PC-3 (cell line): ENCODE data around the gene SERPIND1. TPM values are rescaled to one million over a fixed set of nuclear protein-coding genes. Genes with fewer than 3 reads are reported as not detected.

Source experiments
- ATAC-seq: fragments of 200-7000 bp; cut with Tn5 transposase; 2 replicates; pipeline ENCODE4 v1.9.1; 2020; ENCODE audit warnings: mild to moderate bottlenecking, moderate library complexity
- BruUV-seq: library from RNA; stranded (reverse); fragments of 400-500 nt; replicated peaks from 2 replicates; lab custom pipeline; 2021; lab: Mats Ljungman, UMichigan
- CTCF ChIA-PET: fragments of 300-600 bp; sonication (Branson Sonifier 250); formaldehyde crosslinking; loops from one replicate; lab custom pipeline; 2022; ENCODE audit warnings: antibody characterized with exemption; lab: Charles Lee
- POLR2A ChIA-PET: fragments of 300-600 bp; sonication (Branson Sonifier 250); formaldehyde crosslinking; loops from one replicate; lab custom pipeline; 2022; ENCODE audit warnings: antibody characterized with exemption; ENCODE audit not compliant: unreplicated experiment; lab: Charles Lee
- DNase-seq: peaks from one replicate; pipeline ENCODE4 v3.0.0-alpha.2; 2015
- H2AFZ ChIP-seq: fragments of 300-600 bp; sonication (generic); 2 replicates; pipeline ENCODE4 v1.6.0; 2016; ENCODE audit warnings: antibody characterized with exemption, low read length
- H3F3A ChIP-seq: fragments of 300-600 bp; sonication (generic); one replicate; pipeline ENCODE4 v1.6.0; 2017; ENCODE audit warnings: antibody characterized with exemption, low read length, control low read depth, mild to moderate bottlenecking; ENCODE audit not compliant: unreplicated experiment
- H3K27ac ChIP-seq: fragments of 300-600 bp; sonication (generic); 2 replicates; pipeline ENCODE4 v1.5.1; 2016; ENCODE audit warnings: mild to moderate bottlenecking, low read length
- H3K27me3 ChIP-seq: fragments of 300-600 bp; sonication (generic); 2 replicates; pipeline ENCODE4 v1.6.1; 2016; ENCODE audit warnings: low read length, mixed read lengths
- H3K36me3 ChIP-seq: fragments of 300-600 bp; sonication (generic); 2 replicates; pipeline ENCODE4 v1.6.1; 2016; ENCODE audit warnings: low read depth, mixed run types, low read length, mixed read lengths
- H3K4me1 ChIP-seq: fragments of 300-600 bp; sonication (generic); 2 replicates; pipeline ENCODE4 v1.5.1; 2016; ENCODE audit warnings: low read length; ENCODE audit not compliant: insufficient read depth
- H3K4me2 ChIP-seq: fragments of 300-600 bp; sonication (generic); 2 replicates; pipeline ENCODE4 v1.6.0; 2016; ENCODE audit warnings: low read length
- H3K4me3 ChIP-seq: fragments of 300-600 bp; sonication (generic); 2 replicates; pipeline ENCODE4 v1.5.1; 2016; ENCODE audit warnings: mild to moderate bottlenecking, low read length, mixed read lengths
- H3K79me2 ChIP-seq: fragments of 300-600 bp; sonication (generic); 2 replicates; pipeline ENCODE4 v1.6.1; 2017; ENCODE audit warnings: low read length, mixed read lengths
- H3K9ac ChIP-seq: fragments of 300-600 bp; sonication (generic); 2 replicates; pipeline ENCODE4 v1.6.0; 2016; ENCODE audit warnings: mild to moderate bottlenecking, low read length
- H3K9me2 ChIP-seq: fragments of 300-600 bp; sonication (generic); replicated peaks from 2 replicates; pipeline ENCODE4 v1.6.1; 2016; ENCODE audit warnings: mixed run types, low read length, mixed read lengths
- H3K9me3 ChIP-seq: fragments of 300-600 bp; sonication (generic); 2 replicates; pipeline ENCODE4 v1.6.1; 2016; ENCODE audit warnings: low read length, mixed read lengths
- H4K20me1 ChIP-seq: fragments of 300-600 bp; sonication (generic); 2 replicates; pipeline ENCODE4 v1.6.1; 2016; ENCODE audit warnings: low read length, mixed read lengths
- CTCF ChIP-seq: fragments of 300-600 bp; sonication (generic); conservative IDR thresholded peaks from 2 replicates; pipeline ENCODE4 v1.5.1; 2017; ENCODE audit warnings: antibody characterized with exemption, low read depth, mild to moderate bottlenecking, low read length
- EZH2 ChIP-seq: fragments of 300-600 bp; sonication (generic); IDR thresholded peaks from one replicate; pipeline ENCODE4 v1.6.1; 2017; ENCODE audit warnings: antibody characterized with exemption, mild to moderate bottlenecking, low read length; ENCODE audit not compliant: unreplicated experiment
- EZH2phosphoT487 ChIP-seq: fragments of 300-600 bp; sonication (generic); IDR thresholded peaks from 2 replicates; pipeline ENCODE4 v1.6.1; 2018; ENCODE audit warnings: mild to moderate bottlenecking, antibody characterized with exemption, low read length, borderline replicate concordance
- intact Hi-C: fragments of 100-400 bp; cut with micrococcal nuclease; formaldehyde crosslinking; loops from 2 replicates; pipeline ENCODE4 v1.9.0; 2023
- total RNA-seq: library from RNA; depleted of rRNA; stranded (reverse); fragments of >200 nt; gene quantifications from 2 replicates; pipeline ENCODE4 v1.2.3, GENCODE V29; 2014

Gene SERPIND1
- total RNA-seq, 1 experiment from 2014 or later: 2.9 TPM

DNA sequence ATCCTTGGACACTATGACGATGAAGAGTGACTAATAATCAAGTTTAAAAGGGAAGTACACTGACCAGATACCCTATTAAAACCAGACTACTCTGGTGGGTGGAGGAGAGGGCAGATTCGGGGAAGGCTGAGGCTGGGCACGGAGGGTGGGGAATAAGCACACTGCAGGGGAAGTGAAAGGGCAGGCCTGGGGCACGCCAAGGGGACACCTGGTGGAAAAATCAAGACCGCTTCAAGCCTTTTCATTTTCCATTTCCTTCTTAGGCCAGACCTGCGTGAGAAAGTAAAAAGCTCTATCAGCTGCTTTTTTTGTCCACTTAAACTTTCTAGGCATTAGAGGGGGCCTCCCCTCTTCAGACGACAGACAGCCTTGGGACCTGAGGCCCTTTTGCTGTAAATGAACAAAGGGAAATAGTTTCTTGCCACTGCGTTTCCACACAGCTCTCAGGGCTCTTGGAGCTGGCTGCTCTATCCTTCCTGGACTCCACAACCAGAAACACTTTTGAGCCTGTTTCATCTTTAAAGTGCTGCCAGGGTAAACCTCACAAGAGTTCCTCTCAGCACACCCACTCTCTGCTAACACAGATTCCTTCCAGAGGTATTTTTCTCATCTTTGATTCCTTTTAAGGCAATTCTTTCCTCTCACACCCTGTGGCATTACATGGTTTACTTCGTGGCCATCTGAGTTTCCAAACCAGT lies 25.0 kb upstream of the SERPIND1 start:
- H3K79me2 ChIP-seq: no peaks in the 10 kb centered on the region
- no peaks in the 10 kb centered on the region; the same call in 1 of the 2 replicates for H3K36me3 ChIP-seq
- H3K4me2 ChIP-seq: no peak overlapping the region
- POLR2A ChIA-PET: no interaction called here
- no TSS peak for BruUV-seq
- no peak overlapping the region for H3K9ac ChIP-seq
- no peak for TF ChIP-seq EZH2phosphoT487
- intact Hi-C loops: no loop called here
- ATAC-seq (no peak), DNase-seq (no peak)
- no peaks in the 10 kb centered on the region for H3F3A ChIP-seq
- no peaks in the 10 kb centered on the region for H3K9me2 ChIP-seq
- no peaks in the 10 kb centered on the region for H3K9me3 ChIP-seq
- peaks cover 12% of the 10 kb centered on the region; the same call in 1 of the 2 replicates for H3K4me1 ChIP-seq
- H3K27ac ChIP-seq: no peak overlapping the region
- CTCF ChIA-PET: no interaction called here
- no peaks in the 10 kb centered on the region for H4K20me1 ChIP-seq
- H3K27me3 ChIP-seq: no peaks in the 10 kb centered on the region
- no peak overlapping the region for H3K4me3 ChIP-seq
- no peak overlapping the region for H2AFZ ChIP-seq

DNA sequence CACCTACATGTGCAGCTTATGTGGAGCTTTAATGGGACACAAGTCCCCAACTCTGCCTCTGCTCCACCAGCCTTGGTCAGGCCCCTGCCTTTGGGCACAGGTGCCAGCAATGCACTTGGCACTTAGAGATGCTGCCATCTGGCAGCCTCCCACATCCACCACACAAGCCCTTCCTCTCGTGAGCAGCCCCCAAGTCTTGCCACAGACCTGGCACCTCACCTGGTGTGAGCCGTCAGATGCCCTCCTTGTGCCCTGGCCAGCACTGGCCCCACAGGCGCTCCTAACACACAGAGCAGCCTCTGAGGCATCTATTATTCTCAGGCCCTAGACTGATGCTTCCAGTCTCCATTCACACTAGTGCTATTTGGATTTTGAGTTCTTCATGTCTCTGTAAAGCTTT lies 24.5 kb upstream of the SERPIND1 start:
- BruUV-seq: no TSS peak
- Histone ChIP-seq H2AFZ (no peak overlapping the region), H3K4me2 (no peak overlapping the region), H3K27ac (no peak overlapping the region), H3K36me3 (no peaks in the 10 kb centered on the region; the same call in 1 of the 2 replicates), H3K9me3 (no peaks in the 10 kb centered on the region), H3K27me3 (no peaks in the 10 kb centered on the region), H3K4me3 (no peak overlapping the region), H3K4me1 (peaks cover 12% of the 10 kb centered on the region; the same call in 1 of the 2 replicates), H3K9ac (no peak overlapping the region), H3K9me2 (no peaks in the 10 kb centered on the region), H3F3A (no peaks in the 10 kb centered on the region), H4K20me1 (no peaks in the 10 kb centered on the region), H3K79me2 (no peaks in the 10 kb centered on the region)
- ChIA-PET CTCF (no interaction called here), POLR2A (no interaction called here)
- TF ChIP-seq EZH2: no peak
- TF ChIP-seq EZH2phosphoT487: no peak
- TF ChIP-seq CTCF: no peak
- ATAC-seq: no peak
- no peak for DNase-seq
- intact Hi-C loops: no loop called here

DNA sequence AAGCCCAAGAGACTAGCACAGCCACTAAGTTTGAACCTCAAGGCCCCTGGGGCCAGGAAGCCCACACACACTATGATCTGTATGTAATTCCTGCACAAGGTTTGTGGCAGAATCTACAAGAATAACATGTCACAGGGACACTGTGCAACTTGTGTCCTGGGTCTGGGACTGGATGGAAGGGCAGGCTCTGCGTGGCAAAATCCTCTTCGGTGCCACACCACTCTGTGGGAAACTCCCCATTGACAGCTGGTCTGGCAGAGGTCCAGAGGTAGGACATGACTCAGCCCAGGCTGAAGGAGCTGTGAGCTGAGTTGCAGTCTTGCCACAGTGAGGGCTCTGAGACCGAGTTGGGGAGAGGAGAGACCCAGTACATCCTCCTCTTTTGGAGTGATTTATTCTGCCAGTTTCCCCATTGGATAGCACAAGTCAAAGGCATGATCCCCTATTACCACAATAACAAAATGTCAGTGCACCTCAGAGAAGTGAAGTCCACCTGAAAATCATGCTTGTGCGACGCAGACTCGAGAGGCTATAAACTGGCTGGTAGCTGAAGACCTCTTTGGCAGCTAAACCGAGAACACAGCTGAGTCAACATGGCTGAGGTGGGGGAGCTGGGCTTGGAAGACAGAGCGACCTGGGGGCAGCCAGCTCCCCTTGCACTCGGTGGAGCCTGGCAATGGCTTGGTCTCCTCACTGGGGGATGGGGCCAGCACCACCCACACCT lies 23.3 kb upstream of the SERPIND1 start:
- H3K36me3 ChIP-seq: no peaks in the 10 kb centered on the region; the same call in 1 of the 2 replicates
- ChIA-PET POLR2A (no interaction called here), CTCF (interaction anchor here (1.0 kb wide), 1 partner anchor 27 kb away, joined by 3 read pairs; no protein-coding TSS in a partner anchor)
- no peak overlapping the region for H3K4me2 ChIP-seq
- no peaks in the 10 kb centered on the region for H3K27me3 ChIP-seq
- no peak for TF ChIP-seq EZH2
- TF ChIP-seq EZH2phosphoT487: no peak
- no peak for TF ChIP-seq CTCF
- DNase-seq (peak; percentile 76), ATAC-seq (peak; percentile 98)
- H2AFZ ChIP-seq: no peak overlapping the region
- intact Hi-C loops: no loop called here
- H3K4me1 ChIP-seq: peaks cover 12% of the 10 kb centered on the region; the same call in 1 of the 2 replicates
- H3K9me2 ChIP-seq: no peaks in the 10 kb centered on the region
- no peaks in the 10 kb centered on the region for H4K20me1 ChIP-seq
- H3K4me3 ChIP-seq: no peak overlapping the region
- H3F3A ChIP-seq: no peaks in the 10 kb centered on the region
- H3K79me2 ChIP-seq: no peaks in the 10 kb centered on the region
- no TSS peak for BruUV-seq
- H3K27ac ChIP-seq: no peak overlapping the region
- H3K9ac ChIP-seq: no peak overlapping the region
- H3K9me3 ChIP-seq: no peaks in the 10 kb centered on the region
